ENCODE measurements around the gene PRDX3.
"Not testable (repeated sequence)": the region's sequence is repeated elsewhere in the genome, so short reads cannot be mapped to it uniquely, and the experiment has no call there.

The PRDX3 gene

DNA sequence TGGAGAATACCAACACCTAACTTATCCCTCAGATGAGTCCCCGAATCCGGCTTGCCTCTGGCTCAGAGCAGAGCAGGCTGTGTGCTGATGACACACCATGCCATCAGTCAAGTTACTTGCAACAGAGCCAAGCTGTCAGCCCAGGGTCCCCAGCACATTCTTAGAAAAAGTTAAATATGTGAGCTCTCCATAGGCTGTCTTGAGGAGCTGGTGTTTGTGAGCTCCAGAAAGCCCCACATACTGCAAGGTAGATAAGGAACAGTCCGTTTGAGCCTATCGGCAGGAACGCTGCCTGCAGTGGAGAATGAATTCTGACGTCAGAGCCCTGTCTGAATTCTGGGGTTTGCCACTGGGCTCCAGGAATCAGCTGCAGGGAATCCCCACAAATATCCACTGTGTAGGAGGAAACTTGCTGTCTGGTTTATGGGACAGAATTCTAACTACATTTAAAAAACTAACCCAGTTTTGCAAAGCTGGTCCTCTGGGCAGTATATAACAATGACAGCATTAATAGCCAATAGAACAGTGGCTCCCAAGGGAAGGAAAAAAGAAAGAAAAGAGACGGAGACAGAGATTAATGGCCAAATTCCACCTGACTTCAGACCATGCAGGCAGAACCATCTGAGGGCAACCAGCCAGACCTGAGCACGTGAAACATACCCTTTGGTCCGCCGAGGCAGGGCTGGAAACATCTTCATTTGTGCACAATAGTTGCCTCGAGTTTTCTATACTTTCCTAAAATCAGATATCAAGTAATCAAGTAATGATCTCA lies 16.7 kb downstream of the PRDX3 start:
- no peak for DNase-seq

DNA sequence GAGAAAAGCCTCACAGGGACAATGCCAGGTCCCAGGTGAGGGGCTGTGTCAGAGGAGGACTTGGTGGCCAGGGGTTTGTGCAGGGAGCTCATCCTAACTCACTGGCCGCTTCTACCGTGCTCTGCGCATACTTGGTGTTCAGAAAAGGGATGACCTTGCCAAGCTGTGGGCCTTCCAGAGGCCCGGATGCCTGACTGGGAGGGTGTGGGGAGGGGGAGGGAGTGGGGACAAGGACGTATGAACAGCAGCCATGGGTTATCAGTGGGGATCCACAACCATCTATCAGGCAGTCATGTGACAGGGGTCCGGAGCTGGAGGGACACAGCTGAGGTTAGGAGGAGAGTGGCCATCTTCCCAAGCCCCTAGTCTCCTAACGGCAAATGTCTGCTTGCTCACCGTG lies 19.3 kb downstream of the PRDX3 start:
- DNase-seq = no peak

DNA sequence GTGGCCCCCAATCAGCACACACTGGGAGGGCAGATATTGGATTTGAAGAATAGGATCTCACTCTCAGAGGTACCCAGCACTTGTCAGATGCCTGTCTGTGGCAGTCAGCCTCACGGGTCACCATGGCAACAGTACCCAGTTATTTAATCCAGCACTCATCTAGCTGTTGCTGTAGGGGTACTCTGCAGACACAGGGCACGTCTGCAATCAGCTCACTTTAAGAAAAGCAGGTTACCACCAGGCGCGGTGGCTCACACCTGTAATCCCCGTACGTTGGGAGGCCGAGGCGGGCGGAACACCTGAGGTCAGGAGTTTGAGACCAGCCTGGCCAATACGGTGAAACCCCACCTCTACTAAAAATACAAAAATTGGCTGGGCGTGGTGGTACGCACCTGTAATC lies 25.0 kb downstream of the PRDX3 start:
- DNase-seq = no peak

DNA sequence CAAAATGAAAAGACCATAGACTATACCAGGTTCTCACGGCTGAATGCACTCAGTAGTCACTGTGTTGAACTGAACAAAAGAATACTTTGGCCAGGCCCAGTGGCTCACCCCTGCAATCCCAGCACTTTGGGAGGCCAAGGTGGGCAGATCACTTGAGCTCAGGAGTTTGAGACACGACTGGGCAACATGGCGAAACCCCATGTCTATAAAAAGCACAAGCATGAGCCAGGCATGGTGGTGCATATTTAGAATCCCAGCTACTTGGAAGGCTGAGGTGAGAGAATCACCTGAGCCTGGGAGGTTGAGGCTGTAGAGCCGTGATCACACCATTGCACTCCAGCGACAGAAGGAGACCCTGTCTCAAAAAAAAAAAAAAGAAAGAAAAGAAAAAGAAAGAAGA lies 25.6 kb downstream of the PRDX3 start:
- DNase-seq = no peak

DNA sequence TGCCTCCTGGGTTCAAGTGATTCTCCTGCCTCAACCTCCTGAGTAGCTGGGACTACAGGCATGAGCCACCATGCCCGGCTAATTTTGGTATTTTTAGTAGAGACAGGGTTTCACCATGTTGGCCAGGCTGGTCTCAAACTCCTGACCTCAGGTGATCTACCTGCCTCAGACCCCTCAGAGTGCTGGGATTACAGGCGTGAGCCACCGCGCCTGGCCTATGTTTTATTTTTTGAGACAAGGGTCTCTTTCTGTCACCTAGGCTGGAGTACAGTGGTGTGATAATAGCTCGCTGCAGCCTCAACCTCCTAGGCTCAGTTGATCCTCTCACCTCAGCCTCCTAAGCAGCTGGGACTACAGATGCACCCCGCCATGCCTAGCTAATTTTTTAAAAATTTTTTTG lies 27.0 kb downstream of the PRDX3 start:
- not testable (repeated sequence) for DNase-seq

DNA sequence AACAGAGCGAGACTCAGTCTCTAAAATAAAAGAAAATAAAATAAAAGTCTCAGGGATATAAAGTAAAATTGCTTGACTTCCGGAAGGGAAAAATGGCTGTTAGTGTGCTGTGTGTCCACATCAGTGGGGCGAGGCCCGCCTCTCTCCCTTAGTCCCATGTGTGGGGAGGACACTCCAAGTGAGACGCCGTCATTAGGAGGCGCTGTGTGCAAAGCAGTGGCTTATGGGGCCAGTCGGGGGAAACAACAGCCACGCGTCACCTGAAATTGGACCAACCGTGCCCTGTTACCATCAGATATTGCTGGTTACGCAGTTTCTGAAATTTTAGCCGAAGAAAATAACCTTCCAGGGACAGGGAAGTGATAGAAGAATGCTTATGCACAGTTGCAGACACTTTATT lies 28.9 kb downstream of the PRDX3 start:
- no peak for DNase-seq

DNA sequence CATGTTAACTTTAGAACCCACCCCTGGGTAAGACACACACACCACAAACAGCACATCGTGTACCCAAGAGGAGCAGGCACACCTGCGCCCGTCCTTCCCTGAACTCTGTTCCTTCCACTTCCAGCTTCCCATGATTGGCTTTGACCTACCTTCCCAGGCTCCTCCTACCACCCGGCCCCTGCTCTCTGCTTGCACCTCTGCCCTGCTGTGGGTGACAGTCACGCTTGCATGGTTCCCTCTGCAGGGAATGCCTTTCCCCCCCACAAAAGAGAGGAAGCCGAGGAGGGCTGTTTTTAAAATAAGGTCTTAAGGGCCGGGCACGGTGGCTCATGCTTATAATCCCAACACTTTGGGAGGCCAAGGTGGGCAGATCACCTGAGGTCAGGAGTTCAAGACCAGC lies 29.5 kb downstream of the PRDX3 start:
- no peak for DNase-seq

DNA sequence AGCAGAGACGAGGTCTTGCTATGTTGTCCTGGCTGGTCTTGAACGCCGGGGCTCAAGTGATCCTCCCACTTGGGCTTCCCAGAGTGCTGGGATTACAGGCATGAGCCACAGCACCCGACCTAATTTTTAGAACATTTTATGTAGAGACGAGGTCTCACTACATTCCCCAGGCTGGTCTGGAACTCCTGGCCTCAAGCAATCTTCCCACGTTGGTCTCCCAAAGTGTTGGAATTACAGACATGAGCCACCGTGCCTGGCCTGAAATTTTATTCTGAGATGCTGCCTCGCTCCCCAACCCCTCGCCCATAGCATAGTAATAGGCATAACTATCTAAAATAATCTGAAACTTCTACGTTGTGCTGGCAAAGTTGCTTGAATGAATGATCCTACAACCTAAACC lies 35.0 kb downstream of the PRDX3 start:
- DNase-seq = no peak

DNA sequence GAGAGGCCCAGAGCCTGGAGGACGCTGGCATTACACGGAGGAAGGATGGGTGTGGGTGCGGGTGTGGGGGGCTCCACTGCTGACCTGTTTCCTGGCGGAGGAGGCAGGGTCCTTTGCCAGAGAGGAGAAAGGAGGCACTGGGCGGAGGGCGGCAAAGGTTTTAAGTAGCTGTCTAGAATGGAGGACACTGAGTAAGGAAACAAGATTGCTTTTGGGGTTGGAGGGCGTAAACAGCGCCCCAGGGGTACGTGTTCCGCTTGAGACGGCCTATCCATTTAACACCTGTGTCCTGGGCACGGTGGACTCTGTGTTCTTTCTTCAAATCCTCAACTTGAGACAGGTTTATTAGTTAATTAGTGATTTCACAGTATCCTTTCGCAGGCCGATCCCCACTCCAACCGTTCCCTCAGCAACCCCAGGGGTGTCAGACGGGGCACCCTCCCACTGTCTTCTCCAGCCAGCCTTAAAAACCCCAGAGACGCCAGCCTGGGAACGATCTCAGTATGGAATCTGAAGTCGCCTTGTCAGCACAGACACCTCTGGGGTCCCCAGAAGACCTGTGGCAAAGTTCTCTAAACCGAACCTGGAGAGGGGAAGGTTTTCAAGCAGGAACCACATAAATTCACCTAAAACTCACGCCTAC lies 37.9 kb downstream of the PRDX3 start:
- no peak for DNase-seq

DNA sequence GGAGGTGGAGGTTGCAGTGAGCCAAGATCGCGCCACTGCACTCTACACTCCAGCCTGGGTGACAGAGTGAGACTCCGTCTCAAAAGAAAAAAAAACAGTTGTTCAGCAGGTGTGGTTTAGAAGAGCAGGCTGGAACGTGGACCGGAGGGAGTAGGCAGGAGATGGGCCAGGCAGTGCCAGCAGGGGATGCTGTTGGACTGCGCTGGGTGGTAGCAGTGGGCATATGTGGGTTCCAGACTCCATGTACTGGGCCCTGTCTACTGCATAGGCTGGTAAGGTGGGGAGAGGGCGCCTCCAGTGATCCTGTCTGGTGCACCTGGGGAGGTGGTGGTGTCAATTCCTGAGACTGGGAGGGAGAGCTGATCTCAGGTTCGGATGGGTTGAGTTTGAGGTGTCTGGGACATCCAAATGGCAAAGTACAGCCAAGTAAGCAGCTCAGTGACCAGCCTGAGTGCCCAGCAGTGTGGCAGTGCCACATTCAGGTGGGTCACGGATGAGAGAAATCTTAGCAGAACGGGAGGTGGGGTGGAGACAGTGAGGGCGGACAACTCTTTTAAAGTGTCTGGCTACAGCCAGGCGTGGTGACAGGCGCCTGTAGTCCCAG lies 39.0 kb downstream of the PRDX3 start:
- DNase-seq = peak; percentile 47

DNA sequence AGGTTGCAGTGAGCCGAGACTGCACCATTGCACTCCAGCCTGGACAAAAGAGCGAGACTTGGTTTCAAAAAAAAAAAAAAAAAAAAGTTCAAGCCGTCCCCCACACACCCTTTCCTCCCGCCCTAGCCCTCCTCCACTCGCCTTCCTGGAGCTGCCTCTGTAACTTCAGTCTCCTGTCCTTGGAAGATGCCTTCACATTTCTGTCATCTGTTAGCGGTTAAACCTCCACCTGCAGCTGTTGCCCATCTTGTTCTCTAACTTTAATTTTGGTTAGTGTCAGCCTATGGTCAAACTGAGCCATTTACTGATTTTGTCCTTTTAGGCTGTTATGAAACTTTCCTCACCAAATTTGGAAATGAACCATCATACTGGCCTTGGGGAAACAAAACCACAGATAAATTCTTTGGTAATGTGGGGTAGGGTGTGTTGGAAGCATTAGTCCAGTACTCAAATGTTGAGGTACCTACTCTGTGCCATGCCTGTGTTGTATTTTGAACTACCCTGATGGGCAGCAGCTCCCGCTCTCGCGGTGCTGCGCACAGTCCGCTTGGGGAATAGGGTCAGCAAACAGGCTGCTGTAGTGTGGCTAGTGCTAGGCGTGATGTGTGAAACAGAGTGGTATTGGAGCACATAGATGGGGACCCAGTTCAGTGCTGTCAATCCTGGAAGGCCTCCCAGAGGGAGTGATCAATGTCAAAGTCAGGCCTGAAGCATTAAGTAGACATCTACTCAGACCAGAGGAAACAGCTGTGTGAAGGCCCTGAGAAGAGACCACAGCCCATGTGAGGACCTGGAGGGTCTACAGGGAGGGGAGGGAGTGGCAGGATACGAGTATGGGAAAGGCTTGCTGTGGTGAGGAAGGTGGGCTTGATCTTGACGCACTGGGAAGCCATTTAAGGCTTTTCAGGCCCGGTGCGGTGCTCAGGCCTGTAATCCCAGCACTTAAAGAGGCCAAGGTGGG lies 40.0 kb downstream of the PRDX3 start:
- DNase-seq = no peak

DNA sequence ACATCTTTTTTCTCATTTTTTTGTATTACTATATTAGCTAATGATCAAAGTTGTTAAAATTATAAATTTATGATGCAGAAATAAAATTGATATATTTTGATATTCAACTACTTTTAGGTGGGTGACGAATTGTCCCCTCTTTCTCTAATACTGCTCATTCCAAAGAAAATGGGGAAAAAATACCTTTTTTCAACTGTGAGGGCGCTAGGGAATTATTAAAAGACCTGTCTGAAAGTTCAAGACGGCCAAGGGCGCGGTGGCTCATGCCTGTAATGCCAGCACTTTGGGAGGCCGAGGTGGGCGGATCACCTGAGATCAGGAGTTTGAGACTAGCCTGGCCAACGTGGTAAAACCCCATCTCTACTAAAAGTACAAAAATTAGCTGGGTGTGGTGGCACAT lies 40.7 kb downstream of the PRDX3 start:
- not testable (repeated sequence) for DNase-seq

DNA sequence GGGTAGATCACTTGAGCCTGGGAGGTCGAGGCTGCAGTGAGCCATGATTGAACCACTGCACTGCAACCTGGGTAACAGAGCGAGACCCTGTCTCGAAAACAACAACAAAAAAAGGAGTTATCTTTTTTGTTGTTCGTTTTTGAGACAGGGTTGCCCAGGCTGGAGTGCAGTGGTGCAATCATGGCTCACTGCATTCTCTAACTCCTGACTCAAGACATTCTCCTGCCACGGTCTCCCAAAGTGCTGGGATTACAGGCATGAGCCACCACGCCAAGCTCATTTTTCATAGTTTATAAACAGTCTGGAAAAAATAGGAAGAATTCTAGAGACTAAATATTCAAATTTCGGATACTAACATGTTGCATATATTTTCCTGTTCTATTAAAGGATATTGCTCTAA lies 42.5 kb downstream of the PRDX3 start:
- DNase-seq = no peak

DNA sequence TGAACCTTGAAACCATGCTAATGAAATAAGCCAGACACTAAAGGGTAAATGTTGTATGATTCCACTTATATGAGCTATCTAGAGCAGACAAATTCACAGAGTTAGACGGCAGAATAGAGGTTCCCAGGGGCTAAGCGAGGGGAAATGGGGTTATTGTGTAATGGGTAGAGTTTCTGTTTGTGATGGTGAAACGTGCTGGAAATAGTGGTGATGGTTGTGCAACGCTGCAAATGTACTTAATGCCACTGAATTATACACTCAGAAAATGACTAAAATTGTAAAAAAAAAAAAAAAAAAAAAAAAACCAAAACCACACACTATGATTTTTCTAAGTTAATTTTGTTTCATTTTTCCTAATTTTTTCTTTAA lies 43.1 kb downstream of the PRDX3 start:
- no peak for DNase-seq

DNA sequence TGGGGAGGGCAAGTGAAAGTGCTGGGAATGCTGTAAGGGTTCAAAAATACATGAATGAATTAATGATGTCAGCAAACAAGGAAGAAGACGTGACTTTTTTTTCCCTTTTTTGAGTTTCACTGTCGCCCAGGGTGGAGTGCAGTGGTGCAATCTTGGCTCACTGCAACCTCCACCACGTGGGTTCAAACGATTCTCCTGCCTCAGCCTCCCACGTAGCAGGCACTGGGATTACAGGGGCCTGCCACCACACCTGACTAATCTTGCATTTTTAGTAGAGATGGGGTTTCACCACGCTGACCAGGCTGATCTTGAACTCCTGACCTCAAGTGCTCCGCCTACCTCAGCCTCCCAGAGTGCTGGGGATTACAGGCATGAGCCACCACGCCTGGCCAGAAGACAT lies 44.7 kb downstream of the PRDX3 start:
- peak; percentile 36 for DNase-seq

DNA sequence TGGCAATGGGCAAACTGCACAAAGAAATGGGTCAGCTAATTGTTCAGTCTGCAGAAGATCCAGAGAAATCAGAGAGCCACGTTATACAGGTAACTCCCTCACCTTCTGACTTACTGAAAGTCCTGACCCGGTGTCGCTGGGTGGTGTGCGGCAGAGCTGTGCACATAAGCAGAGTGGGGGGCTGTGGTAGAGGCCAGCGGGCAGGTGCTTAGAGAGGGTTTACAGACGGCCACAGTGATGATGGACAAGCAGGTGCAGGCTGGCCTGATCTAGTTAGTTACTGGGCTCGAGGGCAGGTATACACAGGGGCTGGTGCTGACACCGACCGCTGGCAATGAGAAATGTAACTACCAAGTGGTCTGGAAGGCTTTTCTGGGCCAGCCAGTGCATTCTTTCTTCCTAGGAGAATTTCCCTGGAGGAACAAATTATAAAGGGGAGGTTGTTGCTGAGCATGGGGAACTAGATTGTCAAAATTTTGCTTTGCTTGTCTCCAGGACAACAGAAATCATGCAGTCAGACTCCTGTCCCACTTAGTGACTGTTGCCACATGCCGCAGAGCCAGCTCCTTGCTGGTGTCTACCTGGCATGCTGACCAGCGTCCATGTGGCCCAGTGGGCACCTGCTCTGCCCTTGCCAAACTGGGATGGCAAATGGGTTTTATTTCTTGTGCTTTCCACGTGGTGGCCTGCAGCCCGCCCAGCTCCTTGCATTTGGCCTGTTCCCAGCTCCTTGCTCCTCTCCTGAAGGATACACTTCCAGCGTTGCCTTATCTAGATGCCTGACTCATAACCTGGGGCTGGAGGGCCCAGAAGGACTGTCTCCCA lies 45.9 kb downstream of the PRDX3 start:
- no peak for DNase-seq

DNA sequence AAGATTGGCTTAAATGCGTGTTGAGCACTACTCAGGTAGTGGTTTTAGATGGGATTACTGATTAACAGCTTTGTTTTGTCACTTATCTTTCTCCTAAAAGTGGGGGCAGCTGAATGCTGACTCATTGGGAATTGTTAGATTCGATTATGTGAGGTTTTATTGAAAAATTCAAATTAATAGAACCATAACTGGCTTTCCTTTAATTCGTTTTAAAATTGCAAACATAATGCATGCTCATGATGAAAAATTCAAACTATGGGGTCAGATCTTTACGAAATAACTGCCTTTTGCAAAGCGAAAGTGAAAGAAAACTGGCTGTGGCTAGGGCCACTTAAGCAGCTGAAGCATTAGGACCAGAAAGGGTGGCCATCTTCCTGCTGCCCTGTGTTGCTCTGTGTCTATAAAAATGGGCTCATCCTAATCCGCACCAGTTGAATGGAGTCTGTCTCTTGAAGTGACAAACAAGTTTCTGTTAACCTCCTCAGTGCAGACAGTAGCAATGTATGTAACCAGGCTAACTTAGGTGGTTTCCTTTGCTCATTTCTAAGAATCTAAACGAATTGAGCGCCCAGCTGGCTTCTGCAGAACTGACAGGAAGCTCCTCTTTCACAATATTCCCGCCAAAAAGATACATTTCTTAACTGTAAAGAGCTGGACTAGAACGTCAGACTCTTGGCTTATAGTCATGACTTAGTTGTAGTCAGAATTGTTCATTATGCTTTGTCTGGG lies 46.9 kb downstream of the PRDX3 start:
- peak; percentile 27 for DNase-seq

DNA sequence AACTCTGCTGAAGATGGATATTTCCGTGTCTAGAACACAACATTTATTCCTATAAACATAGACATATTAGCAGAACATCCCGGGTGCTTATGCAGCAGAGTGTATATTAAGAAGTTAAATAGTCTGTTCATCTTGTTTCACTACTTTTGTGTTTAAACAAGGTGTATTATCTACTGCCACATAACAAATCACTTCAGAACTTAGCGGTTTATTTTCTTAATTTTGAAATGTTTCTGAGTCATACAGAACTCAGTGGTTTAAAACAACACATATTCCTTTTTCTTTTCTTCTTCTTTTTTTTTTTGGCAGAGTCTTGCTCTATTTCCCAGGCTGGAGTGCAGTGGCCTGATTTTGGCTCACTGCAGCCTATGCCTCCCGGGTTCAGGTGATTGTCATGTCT lies 48.9 kb downstream of the PRDX3 start:
- DNase-seq = no peak

DNA sequence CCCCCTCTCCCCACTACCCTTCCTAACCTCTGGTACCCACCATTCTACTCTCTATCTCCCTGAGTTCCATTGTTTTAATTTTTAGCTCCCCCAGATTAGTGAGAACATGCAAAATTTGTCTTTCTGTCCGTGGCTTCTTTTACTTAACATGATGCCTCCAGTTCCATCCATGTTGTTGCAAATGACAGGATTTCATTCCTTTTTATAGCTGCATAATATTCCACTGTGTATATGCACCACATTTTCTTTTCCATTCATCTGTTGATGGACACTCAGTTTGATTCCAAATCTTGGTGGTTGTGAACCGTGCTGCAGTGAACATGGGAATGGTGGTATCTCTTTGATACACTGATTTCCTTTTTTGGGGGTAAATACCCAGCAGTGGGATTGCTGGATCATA lies 52.7 kb downstream of the PRDX3 start:
- DNase-seq = no peak

DNA sequence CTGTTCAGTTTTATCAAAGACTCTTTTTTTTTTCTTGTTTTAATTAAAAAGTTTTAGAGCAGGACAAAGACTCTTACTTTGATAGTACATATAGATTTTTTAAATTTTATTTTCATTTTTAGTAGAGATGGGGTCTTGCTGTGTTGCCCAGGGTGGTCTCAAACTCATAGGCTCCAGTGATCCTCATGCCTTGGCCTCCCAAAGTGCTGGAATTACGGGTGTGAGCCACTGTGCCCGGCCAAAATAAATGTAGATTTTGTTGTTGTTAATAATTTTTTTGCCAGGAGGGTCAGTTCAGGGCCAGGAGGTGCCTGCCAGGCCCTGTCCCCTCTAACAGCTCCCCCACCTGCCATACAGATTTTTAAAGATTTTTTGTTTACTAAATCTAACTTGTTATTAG lies 57.7 kb downstream of the PRDX3 start:
- no peak for DNase-seq

DNA sequence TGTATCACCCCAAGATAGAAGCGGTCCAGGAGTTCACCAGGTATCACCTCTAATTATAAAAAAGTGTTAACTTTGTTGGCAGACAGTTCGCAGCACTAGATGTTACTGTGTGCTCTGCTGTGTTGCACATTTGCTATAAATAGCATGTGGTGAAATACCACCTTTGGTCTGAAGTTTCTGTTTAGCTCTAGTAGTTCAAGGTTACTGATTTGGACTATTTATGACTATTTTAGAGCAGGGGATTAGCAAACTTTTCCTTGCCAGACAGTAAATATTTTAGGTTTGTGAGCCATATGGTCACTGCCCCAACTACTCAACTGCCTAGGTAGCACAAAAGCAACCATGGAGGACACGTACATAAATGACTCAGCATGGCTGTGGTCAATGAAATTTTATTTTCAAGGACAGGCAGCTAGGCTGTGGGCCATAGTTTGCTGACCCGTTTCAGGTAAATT lies 58.2 kb downstream of the PRDX3 start:
- DNase-seq = no peak

DNA sequence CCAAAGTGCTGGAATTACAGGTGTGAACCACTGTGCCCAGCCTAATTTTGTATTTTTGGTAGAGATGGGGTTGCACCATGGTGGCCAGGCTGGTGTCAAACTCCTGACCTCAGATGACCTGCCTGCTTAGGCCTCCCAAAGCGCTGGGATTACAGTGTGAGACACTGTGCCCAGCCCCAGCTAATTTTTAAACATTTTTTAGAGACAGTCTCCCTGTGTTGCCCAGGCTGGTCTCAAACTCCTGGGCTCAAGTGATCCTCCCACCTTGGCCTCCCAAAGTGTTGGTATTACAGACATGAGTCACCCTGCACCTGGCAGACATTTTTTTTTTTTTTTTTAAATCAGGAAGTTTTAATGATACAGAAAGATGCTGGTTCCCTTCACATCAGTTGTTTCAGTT lies 59.2 kb downstream of the PRDX3 start:
- no peak for DNase-seq
